ENCODE measurements around the gene RHBDF2.

The RHBDF2 gene

GRCh38 chr17:76501018-76501826, at the start of gene RHBDF2:
Gene RHBDF2, minus strand, starts transcription at chr17:76501423. Its CDS starts 19,899 bp downstream, at chr17:76481524.
- DNase-seq (ENCODE audit: low read depth, low spot score), result peak; percentile 88

GRCh38 chr17:76549539-76549938, 48.3 kb upstream of the RHBDF2 start:
- DNase-seq (ENCODE audit: low read depth, low spot score), result no peak

GRCh38 chr17:76549215-76549518, 47.9 kb upstream of the RHBDF2 start:
- no peak for DNase-seq (ENCODE audit: low read depth, low spot score)

- no peak for DNase-seq (ENCODE audit: low read depth, low spot score)
Observed at GRCh38 chr17:76548378-76549214, 47.4 kb upstream of the RHBDF2 start.

GRCh38 chr17:76547642-76548202, 46.5 kb upstream of the RHBDF2 start:
- DNase-seq (ENCODE audit: low read depth, low spot score), result no peak

- no peak for DNase-seq (ENCODE audit: low read depth, low spot score)
Observed at GRCh38 chr17:76547183-76547641, 46.0 kb upstream of the RHBDF2 start.

GRCh38 chr17:76546556-76547182, 45.4 kb upstream of the RHBDF2 start:
- no peak for DNase-seq (ENCODE audit: low read depth, low spot score)

- DNase-seq (ENCODE audit: low read depth, low spot score), result no peak
Observed at GRCh38 chr17:76545918-76546555, 44.8 kb upstream of the RHBDF2 start.

- DNase-seq (ENCODE audit: low read depth, low spot score), result no peak
Observed at GRCh38 chr17:76544546-76545365, 43.5 kb upstream of the RHBDF2 start.

- no peak for DNase-seq (ENCODE audit: low read depth, low spot score)
Observed at GRCh38 chr17:76543826-76544545, 42.8 kb upstream of the RHBDF2 start.

GRCh38 chr17:76543482-76543825, 42.2 kb upstream of the RHBDF2 start:
- no peak for DNase-seq (ENCODE audit: low read depth, low spot score)

- DNase-seq (ENCODE audit: low read depth, low spot score), result no peak
Observed at GRCh38 chr17:76542984-76543383, 41.8 kb upstream of the RHBDF2 start.

- DNase-seq (ENCODE audit: low read depth, low spot score), result no peak
Observed at GRCh38 chr17:76542566-76542971, 41.3 kb upstream of the RHBDF2 start.

GRCh38 chr17:76541739-76542454, 40.7 kb upstream of the RHBDF2 start:
- DNase-seq (ENCODE audit: low read depth, low spot score), result no peak

GRCh38 chr17:76540381-76541300, 39.4 kb upstream of the RHBDF2 start:
- DNase-seq (ENCODE audit: low read depth, low spot score), result no peak

GRCh38 chr17:76539631-76540271, 38.5 kb upstream of the RHBDF2 start, which contains the start of gene PRCD:
Gene PRCD, plus strand, starts transcription at chr17:76540044. Its CDS starts 98 bp downstream, at chr17:76540142.
- DNase-seq (ENCODE audit: low read depth, low spot score), result no peak

GRCh38 chr17:76538941-76539570, 37.8 kb upstream of the RHBDF2 start:
- DNase-seq (ENCODE audit: low read depth, low spot score), result no peak

All from activated CD4-positive, CD25-positive, alpha-beta regulatory T cell treated with anti-CD3 and anti-CD28 coated beads, Interleukin-2, amount 50 U/mL, for 16 hours (primary cell).